ENCODE measurements around the gene CIDEB. TPM values are rescaled to one million over a fixed set of nuclear protein-coding genes. Genes with fewer than 3 reads are reported as not detected.

CIDEB gene
- total RNA-seq, 4 donors from 2014 or later, result 4.6 to 13.0 (median 9.5) TPM

- Histone ChIP-seq H3K4me3 (replicated peaks in 1 of 3) (no peak overlapping the region), H3K36me3 (peaks cover 4 to 10% of the 10 kb centered on the region in 2 donors), H3K4me1 (peaks cover 15 to 17% of the 10 kb centered on the region in 2 donors), H3K9me3 (no peaks in the 10 kb centered on the region), H3K27ac (no peak overlapping the region), H3K27me3 (no peaks in the 10 kb centered on the region)
- WGBS, 2 donors, result 56 to 59% methylated on average over 5 of the region's 5 CpGs
- intact Hi-C loops (cut with DNase I), result no loop called here
- peak in 4 of 6 experiments; percentile 9 to 32 (median 19) for TF ChIP-seq CTCF (IDR thresholded peaks at IDR 0.05)
- TF ChIP-seq POLR2A (IDR thresholded peaks at IDR 0.05), result no peak
- DNase-seq, result no peak
These were observed 10.4 kb downstream of the CIDEB start for GRCh38 chr14:24297190-24297964.

DNA sequence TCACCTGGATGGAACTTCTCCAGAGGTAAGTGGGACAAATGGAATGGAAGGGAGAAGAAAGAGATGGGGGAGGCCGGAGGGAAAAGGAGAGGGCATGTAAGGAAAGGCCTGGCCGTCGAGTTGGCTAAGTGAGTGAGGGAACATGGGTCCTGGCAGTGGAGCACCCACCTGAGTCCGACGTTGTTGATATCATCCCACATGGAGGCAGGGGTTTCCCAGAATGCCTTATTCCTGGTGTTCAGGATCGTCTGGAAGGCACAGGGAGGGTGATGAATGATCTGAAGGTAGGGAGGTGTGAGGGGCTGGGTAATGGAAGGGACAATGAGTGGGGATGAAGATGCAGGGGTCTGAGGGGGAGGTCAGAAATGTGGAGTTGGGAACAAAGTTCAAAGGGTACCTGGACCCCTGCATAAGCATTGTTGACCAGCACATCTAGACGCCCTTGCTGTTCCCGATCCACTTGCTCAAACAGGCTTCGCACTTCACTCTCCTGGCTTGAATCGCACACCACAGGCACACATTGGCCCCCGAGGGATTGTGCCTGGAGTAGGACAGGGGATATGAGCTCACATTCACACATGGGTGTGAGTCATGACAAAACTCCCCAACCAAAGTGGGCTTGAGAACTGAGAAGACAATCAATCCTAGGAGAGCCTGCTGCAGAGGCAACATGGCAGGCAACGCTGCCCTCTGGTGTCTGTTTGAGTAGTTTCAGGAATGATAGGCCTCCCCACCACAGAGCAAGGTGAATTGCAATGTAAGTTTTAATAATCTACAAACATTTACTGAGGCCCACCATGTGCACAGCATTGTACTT lies 11.2 kb downstream of the CIDEB start:
- peaks cover 0 to 10% of the 10 kb centered on the region in 2 donors for H3K36me3 ChIP-seq
- no peak overlapping the region for H3K27ac ChIP-seq

GRCh38 chr14:24293525-24293924 lies 14.3 kb downstream of the CIDEB start:
- Histone ChIP-seq H3K4me1 (peaks cover 0 to 3% of the 10 kb centered on the region in 2 donors), H3K4me3 (replicated peaks in 1 of 3) (no peak overlapping the region), H3K27me3 (no peaks in the 10 kb centered on the region), H3K9me3 (no peaks in the 10 kb centered on the region), H3K27ac (no peak overlapping the region), H3K36me3 (peaks cover 7 to 17% of the 10 kb centered on the region in 2 donors)
- intact Hi-C loops (cut with DNase I), result no loop called here
- WGBS, 2 donors, result 89 to 96% methylated on average over 2 of the region's 2 CpGs
- DNase-seq, result no peak
- no peak for TF ChIP-seq POLR2A (IDR thresholded peaks at IDR 0.05)

More for the DNA sequence above, 11.2 kb downstream of the CIDEB start:
- DNase-seq, result peak; percentile 54 to 60
- WGBS, 2 donors, result 67 to 68% methylated on average over 12 of the region's 12 CpGs
- Histone ChIP-seq H3K27me3 (no peaks in the 10 kb centered on the region), H3K9me3 (no peaks in the 10 kb centered on the region), H3K4me1 (peaks cover 15 to 17% of the 10 kb centered on the region in 2 donors), H3K4me3 (replicated peaks in 1 of 3) (no peak overlapping the region)
- intact Hi-C loops (cut with DNase I), result no loop called here
- TF ChIP-seq POLR2A (IDR thresholded peaks at IDR 0.05) (no peak), CTCF (IDR thresholded peaks at IDR 0.05) (peak; percentile 24 to 69 (median 54))

GRCh38 chr14:24292118-24292807 lies 15.5 kb downstream of the CIDEB start:
- no peaks in the 10 kb centered on the region for H3K27me3 ChIP-seq
- H3K9me3 ChIP-seq, result no peaks in the 10 kb centered on the region
- no peak for DNase-seq
- H3K36me3 ChIP-seq, result peaks cover 7 to 17% of the 10 kb centered on the region in 2 donors
- intact Hi-C loops (cut with DNase I), result no loop called here
- WGBS, 2 donors, result 94 to 95% methylated on average over 11 of the region's 11 CpGs
- no peak overlapping the region for H3K27ac ChIP-seq
- TF ChIP-seq CTCF (IDR thresholded peaks at IDR 0.05), result no peak
- TF ChIP-seq POLR2A (IDR thresholded peaks at IDR 0.05), result no peak
- H3K4me3 ChIP-seq (replicated peaks in 1 of 3), result no peak overlapping the region
- H3K4me1 ChIP-seq, result no peaks in the 10 kb centered on the region

- WGBS, 2 donors, result 92% methylated on average over 3 of the region's 3 CpGs
- no peaks in the 10 kb centered on the region for H3K9me3 ChIP-seq
- no peaks in the 10 kb centered on the region for H3K4me1 ChIP-seq
- intact Hi-C loops (cut with DNase I), result no loop called here
- TF ChIP-seq CTCF (IDR thresholded peaks at IDR 0.05) (no peak), POLR2A (IDR thresholded peaks at IDR 0.05) (no peak)
- H3K36me3 ChIP-seq, result peaks cover 7 to 17% of the 10 kb centered on the region in 2 donors
- no peak overlapping the region for H3K4me3 ChIP-seq (replicated peaks in 1 of 3)
- no peaks in the 10 kb centered on the region for H3K27me3 ChIP-seq
- no peak overlapping the region for H3K27ac ChIP-seq
- no peak for DNase-seq
These were observed 16.2 kb downstream of the CIDEB start for GRCh38 chr14:24291446-24292117.

Data from thyroid gland (tissue), 4 donors.